GM19372 (cell line): ENCODE measurements around the gene C19orf18.

Source experiments
- ATAC-seq: cut with Tn5 transposase; IDR thresholded peaks from one replicate; pipeline ENCODE4 v1.9.1; 2021; ENCODE audit warnings: mild to moderate bottlenecking, low read depth, moderate library complexity; ENCODE audit not compliant: unreplicated experiment

C19orf18 gene

DNA sequence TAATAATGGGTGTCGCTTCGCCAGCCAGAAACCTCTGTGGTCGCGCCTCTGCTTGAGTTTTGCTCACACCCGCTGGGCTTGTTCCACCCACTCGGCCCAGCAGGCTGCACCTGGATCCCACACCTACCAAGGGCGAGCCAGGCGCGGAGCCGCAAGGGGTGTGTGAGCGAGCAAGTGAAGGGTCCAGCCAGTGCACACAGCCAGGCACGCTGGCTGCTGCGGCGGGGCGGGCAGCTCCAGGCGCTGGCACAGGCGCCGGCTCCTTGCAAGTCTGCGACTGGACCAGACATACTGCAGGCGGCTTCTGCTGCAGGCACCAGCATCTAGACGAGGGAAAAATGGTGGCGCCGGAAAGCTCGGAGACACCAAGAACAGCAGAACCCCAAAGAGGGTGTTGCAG is 25.0 kb downstream of the C19orf18 start:
- no peak for ATAC-seq

DNA sequence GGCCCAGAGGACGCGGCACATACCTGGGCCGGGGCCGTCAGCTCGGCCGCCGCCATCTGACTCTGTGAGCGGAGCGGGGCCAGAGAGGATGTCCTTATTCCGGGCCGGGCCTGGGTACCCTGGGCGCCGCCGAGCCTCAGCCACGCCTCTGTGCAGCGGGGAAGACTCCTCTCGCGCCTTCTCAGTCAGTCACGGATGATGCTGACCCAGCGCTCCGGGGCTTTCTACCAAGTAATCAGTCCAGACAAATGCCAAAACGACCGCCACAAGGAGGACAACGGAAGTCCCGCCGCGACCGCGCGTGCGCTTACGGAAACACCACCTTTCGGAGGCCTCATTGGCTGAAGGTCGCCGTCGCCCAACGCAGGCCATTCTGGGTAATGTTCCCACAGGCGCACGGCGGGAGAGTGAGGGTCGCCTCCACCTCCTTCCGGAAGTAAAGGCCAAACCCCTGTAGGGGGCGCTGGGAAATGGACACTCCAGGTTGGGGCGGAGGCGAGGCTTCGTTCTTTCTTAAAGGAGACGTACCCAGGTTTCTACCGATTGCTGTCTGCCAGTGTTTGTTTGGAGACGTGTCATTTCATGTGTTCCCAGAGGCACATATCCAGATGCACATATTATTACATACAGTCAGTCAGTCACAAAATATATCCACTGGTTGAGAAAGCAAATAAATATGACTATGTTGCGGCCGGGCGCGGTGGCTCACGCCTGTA is 26.8 kb downstream of the C19orf18 start, which contains the start of gene ZNF256:
Gene ZNF256, minus strand, starts transcription at position 288 of the 716 bp plus-strand sequence. Its CDS starts 232 bp downstream, at position 56.
- ATAC-seq = peak; percentile 92

DNA sequence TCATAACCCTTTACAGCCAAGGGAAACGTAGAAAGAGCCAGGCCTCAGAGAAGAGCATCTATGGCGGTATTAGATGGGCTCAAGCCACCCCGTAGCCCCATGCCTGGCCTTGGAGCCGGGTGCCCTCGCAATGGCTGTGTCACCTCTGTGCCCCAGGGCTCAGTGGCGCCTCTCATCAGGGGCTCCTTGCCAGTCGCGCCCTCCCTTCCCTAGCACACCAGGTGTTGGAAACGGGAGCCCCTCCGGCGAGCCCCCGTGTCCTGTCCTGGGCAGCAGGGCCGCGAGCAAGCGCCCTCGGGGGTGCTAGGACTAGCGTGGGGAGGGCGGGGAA is 27.3 kb downstream of the C19orf18 start:
- ATAC-seq = peak; percentile 10

DNA sequence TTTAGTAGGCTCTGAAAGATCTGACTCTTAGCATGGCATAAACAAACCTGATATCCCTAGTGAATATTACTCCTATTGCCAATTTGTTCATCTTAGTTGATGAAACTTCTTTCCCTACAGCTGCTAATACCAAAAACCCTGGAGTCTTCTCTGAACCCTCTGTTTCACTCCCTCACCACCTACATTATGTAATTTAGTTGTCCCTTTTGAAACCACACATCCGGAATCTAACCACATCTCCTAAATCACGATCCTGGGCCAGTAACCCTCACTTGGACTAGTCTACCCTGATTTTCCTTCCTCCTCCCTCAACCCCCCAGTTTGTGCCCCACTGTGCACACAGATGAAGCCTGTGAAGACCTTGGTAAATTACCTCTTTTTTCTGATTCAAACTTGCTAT is 28.0 kb downstream of the C19orf18 start:
- no peak for ATAC-seq

DNA sequence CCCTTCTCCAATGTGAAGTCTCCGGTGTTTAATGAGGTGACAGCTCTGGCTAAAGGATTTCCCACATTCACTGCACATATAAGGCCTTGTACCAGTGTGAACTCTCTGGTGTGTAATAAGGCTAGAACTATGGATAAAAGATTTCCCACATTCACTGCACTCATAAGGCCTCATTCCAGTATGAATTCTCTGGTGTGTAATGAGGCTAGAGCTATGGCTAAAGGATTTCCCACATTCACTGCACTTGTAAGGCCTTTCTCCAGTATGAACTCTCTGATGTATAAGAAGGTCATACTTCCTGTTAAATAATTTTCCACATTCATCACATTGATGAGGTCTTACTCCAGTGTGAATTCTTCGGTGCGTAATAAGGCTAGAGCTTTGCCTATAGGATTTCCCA is 32.7 kb downstream of the C19orf18 start:
- ATAC-seq = no peak

DNA sequence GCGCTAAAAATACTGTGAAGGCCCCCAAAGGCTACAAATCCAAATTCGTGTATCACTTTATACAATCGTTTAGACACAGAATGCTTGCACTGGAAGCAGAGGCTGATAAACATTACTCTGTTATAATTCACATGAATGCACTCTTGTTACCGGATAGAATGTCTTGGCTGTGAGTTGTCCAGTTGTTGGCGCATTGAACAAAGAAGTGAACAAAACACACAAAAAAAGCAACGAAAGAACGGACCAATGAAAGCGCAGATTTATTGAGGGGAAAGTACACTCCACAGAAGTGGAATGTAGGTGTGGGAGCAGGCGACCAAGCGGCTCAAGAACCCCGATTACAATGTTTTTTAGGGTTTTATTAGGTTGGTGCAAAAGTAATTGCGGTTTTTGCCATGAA is 38.6 kb downstream of the C19orf18 start:
- no peak for ATAC-seq

DNA sequence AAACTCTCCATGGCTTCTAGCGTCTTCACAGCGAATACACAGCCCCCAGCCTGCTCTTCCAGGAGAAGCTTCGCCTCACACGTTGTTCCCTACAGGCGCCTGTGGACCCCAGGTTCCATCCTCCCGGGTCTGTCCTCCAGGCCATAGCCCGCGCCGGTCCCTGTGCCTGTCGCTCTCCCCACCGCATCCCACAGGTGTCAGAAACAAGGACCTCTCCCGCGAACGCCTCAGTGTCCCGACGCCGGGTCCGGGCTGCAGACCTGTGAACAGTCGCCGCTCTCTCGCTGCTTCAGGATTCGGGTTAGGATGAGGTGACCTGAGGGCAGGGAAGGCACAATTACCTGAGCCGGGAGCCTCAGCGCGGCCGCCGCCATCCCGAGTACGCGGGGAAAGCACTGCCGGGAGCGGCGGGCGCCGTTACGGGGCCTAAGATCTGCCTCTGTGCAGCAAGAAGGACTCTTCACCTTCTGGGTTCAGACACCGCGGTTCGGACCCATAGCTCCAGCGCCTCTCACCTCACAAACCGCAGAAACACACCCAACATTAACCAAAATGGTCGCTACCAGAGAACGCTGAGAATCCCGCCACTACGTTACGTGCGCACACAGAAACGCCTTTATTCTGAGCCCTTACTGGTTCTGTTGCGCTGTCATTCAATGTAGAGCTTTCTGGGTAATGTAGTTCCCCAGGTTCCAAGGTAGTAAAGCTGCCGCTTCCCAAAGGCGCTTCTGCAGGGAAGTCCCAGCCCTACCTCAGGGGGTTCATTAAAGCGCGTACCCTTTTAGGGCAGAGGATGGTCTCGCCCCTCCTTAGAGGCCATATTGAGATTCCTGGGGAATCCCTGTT is 39.3 kb downstream of the C19orf18 start, which contains the start of gene ZNF418:
Gene ZNF418, minus strand, starts transcription at position 583 of the 846 bp plus-strand sequence. CDS start 1,580 bp downstream, outside the sequence.
- ATAC-seq = peak; percentile 85

DNA sequence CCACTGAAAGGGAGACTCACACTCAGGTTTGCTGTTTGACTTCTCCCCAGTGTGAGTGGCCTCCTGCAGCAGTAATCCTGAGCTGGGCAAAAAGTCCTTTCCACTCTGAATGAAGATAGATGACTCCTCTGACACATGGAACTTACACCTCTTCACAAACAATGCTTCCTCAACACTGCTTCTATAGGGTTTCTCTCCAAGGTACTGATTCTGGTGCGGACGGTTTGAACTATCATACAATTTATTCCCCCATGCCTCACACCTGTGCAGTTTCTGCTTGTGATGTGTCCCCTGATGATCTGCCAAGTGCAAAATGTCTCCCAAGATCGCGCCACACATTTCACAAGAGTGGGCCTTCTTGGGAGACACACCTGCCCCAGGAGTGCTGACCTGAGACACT is 46.7 kb downstream of the C19orf18 start:
- ATAC-seq = no peak

DNA sequence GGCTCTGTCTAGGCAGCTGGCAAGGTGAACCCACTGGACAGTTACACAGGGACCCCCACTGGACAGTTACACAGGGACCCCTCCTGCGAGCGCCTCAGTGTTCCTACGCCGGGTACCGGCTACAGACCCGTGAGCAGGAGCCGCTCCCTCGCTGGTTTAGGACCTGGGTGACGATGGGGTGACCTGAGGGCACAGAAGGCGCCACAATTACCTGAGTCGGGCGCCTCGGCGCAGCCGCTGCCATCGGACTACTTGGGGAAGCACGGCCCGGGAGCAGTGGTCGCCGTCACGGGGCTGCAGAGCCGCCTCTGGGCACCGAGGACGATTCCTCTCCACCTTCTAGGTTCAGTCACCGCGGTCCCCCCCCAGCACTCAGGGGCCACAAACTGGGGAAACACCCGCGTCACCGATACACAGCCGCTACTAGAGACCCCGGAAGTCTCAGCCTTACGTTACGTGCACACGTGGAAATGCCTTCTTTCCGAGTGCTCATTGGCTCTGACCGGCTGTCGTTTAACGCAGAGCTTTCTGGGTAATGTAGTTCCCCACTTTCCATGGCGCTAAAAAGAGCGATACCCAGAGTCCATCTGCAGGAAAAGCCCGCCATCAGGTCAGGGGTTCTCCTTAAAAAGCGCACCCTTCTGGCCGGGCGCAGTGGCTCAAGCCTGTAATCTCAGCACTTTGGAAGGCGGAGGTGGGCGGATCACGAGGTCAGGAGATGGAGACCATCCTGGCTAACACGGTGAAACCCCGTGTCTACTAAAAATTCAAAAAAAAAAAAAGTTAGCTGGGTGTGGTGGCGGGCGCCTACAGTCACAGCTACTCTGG is 58.0 kb downstream of the C19orf18 start, which contains the start of gene ZNF417:
Gene ZNF417, minus strand, starts transcription at position 425 of the 828 bp plus-strand sequence. Its CDS starts 181 bp downstream, at position 244.
- ATAC-seq = peak; percentile 96

DNA sequence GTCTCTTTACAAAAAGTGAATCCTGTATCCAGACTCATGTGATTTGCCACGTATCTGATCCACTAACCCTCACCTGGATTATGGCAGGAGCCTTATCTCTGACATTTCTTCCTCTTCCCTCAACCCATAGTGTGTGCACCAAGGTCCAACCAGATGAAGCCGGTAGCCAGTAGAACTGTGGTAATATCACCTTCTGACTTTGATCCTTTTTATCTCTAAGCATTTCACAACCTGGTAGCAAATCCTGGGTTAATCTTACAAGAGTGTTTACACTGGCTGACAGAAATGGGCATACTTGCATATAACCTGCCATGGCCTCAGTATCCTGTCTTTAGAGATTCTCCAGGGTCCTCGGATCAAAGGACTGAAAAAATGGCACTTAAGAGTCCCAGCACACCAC is 59.8 kb downstream of the C19orf18 start:
- ATAC-seq = no peak
